ENCODE results near the gene LRP1B.

LRP1B gene

DNA sequence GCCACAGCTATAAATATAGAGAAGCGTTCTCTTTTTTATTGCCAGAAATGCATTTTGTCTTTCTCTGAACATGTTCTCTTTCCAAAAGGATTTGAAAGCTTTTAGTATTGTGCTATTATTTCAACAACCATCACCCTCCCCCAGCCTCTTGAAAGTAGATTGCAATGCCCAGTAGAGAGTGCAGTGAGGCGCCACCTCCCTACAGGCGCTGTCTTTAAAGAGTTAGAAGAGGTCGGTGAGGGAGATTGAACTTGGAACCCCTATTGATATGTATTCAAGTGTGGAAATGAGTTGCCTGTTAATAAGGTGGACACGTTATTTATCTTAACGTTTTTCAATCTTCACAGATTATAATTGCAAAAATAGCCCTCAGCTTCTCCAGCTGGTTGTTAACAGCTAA is 360.3 kb downstream of the LRP1B start:
- DNase-seq (ENCODE audit: low read depth in 2 of 2), result no peak

DNA sequence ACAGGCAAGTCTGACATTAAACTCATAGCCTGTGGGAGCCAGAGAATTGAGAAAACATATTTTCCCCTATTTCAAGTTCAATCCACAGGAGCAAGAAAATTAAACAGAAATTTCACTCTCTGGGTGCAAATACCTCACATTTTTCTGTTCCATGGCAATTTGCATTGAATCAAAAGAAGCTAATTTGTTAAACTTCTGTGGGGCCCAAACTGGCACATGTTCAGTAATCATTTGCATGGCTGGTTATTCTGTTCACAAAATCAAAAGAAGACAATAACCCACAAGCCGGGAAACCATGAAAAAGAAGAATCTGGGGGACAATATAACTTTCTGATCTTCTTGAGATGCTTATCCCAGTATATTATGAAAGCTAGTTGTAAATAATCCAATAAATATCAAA is 363.1 kb downstream of the LRP1B start:
- no peak for DNase-seq (ENCODE audit: low read depth in 2 of 2)

DNA sequence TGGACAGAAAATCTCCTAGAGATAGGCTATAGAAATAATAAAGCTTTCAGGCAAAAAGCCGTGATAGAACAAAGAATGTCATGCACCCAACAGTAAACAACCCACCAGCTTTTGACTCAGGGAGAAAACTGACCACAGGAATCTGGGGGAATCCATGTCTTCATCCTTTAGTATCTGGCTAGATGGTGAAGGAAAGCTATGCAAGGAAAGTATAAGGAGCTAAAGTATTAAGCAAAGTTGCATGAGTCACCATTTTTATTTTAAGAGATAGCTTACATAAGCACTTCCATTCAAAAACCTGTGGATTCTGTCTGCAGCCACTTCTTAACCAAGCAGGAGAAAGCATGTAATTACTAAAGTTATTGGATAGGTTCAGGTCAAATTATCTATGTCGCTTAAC is 363.8 kb downstream of the LRP1B start:
- no peak for DNase-seq (ENCODE audit: low read depth in 2 of 2)

DNA sequence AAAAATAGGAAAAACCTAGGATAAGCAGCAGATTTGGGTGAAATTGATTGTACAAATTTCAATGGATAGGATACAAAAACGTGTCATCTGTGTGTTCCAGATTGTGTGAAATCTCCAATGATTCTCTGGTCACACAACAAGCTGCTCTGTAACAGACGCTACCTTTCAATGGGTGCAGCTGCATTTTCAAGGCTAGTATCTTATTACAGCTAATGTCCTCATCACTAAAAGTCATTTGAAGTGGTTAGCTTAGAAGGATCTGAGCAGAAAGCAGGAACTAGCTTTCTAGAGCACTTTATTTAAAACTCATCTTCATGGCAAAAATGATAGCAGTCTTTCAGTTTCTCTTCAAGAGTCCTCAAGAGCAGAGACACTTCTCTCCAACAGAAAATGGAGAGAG is 364.6 kb downstream of the LRP1B start:
- DNase-seq (ENCODE audit: low read depth in 2 of 2), result no peak

DNA sequence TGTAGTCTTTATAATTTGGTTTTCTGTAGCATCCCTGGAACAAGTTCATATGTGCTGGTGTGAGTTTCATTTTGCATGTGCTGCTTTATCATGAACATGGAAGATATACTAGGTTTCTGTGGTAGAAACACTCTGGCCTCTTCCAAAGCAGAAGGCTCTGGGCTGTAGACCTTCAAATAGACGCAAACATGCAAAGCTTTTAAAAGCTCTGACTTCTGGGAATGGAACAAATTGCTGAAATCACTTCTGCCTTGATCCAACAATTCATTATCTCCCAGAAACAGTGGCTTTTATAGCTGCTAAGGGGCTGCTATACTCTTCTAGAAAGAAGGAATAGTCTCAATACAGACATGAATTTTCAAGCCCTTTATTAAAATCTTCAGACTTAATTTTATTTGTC is 382.2 kb downstream of the LRP1B start:
- no peak for DNase-seq (ENCODE audit: low read depth in 2 of 2)

DNA sequence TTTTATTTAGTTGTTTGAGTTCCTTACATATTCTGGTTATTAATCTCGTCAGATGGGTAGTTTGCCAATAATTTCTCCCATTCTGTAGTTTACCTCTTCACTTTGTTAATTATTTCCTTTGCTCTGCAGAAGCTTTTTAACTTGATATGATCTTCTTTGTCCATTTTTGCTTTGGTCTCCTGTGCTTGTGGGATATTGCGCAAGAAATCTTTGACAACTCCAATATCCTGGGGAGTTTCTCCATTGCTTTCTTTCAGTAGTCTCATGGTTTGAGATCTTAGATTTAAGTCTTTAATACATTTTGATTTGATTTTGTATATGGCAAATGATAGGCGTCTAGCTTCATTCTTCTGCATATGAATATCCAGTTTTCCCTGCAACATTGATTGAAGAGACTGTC is 389.2 kb downstream of the LRP1B start:
- no peak for DNase-seq (ENCODE audit: low read depth in 2 of 2)

DNA sequence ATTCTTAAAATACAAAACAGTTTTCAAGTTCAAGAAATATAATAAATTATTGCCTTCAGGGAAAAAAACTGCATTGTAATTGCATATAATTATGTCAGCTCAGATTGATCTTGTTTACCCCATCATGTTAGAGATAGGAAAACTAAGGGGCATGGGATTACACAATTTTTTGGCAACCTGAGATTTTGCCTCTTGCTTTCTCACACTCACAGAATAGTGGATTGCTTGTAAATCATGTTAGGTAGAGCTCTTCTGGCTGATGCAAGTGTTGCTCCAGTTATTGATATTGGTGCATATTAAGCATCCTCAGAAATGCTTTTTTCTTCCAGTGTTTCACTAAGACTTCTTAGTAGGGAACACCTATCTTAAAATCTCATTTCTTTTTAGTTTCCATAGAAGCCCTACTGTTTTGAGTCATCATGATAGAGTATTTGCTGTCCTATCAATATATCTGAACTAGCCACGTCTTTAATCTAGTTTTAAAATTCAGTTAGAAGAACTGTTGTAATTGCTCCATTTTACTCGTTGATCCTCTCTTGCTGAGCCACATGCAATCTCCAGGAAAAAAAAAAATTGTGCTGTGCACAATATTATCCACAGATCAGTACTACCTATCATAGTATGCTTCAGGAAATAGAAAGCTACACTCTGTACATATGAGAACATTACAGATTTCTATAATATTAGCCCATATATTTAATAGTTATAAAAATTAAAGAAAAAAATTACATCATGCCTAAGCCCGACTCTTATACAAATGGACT is 393.1 kb downstream of the LRP1B start:
- DNase-seq (ENCODE audit: low read depth in 2 of 2), result no peak

DNA sequence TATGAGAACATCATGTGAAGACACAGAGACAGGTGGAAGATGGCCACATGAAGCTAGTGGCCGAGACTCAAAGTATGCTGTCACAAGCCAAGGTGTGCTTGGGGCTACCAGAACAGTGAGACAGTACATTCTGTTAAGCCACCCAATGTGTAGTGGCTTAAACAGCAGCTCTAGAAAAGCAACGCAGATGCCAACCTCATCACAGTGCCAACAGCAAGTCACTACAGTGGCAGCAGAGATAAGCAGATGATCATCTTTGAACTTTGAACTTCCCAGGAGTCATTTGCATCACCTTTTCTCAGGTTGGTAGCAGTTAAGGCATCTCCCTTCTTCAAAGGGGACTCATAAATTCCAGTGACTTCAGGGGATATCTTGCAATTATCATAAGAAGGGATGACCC is 394.4 kb downstream of the LRP1B start:
- DNase-seq (ENCODE audit: low read depth in 2 of 2), result no peak

DNA sequence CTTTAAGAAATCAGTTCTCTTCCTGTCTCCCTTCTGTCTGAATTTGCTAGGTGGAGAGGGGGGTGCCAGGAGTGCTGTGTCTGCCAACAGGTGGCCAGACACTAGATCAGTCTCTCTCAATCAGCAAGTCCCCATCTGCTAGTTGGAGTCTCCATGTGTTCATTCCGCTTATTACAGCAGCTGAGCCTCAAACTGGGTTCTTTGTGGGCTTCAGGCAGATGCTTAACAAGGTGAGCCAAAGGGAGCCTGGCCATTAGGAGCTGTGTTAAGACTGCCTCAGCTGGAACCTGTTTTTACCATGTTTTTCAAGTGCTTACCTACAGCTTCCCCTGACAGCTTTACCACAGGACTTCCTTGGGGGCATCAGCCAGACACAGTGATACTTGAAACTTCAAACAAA is 401.9 kb downstream of the LRP1B start:
- no peak for DNase-seq (ENCODE audit: low read depth in 2 of 2)

DNA sequence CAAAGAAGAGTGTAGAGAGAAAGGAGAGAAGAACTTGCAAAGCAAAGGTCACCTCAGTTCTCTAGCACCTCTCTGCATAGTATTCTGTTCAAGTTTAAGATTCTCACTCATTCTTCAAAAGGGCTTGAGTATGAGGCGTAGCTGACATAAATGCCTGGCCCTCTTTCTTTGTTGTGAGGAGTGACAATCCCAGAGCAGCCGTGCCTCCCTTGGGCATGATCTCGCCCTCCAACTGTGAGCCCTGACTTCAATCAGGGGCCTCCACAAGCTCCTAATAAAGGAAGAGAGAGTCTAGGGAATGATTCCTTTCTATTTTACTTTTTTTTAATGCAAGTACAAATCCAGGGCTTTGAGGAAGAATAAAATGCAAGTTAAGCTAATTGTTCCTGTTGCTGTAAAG is 402.7 kb downstream of the LRP1B start:
- DNase-seq (ENCODE audit: low read depth in 2 of 2), result no peak

DNA sequence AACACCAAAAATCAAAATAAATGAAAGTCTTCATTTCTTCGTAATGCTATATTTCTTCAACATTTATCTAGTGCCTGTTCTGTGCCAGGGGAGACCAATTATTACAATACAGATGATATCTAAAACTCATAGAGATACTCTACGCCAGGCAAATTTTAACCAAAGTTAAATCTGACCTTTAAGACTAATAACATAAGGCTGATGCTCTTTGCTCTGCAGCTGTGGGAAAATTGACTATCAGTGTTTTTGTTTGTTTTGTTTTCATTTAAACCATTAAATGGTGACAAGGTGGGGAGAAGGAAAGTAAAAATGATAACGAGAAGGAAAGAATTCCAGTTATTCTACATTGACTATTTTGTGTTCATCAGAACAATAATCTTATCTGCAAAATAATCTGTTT is 406.4 kb downstream of the LRP1B start:
- DNase-seq (ENCODE audit: low read depth in 2 of 2), result no peak

DNA sequence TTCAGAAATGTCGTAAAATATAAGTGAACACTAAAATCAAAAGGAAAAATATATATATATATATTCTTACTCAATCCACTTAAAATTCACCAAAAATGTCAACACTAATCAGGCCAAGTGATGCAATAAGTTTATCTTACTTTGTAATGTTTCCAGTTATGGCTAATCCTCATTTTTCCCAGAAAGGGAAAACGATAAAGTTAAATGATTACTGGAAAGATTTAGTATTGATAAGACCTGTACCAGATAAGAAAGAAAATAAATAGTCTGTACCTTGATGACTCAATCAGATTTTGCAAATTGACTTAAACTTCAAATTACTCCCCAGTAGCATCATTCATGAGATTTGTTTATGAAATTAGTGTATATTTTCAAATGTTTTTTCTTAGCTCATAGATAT is 407.0 kb downstream of the LRP1B start:
- DNase-seq (ENCODE audit: low read depth in 2 of 2), result no peak

DNA sequence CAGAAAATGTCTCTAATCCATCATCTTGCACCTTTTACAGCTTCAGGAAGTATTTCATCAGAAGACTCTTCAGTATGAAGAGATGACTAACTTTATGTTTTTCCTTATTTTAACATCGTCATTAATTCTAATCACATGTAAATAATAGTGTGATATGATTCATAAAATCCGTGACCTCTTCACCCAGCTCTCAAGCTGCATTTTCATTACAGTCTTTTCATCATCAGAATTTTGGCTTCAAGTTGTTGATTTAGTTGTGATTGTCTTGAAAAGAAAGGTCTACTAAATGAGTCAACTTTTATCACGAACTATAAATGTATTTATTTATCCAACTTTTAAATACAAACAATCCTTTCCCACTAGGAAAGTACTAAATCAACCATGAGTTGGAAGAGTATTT is 410.3 kb downstream of the LRP1B start:
- DNase-seq (ENCODE audit: low read depth in 2 of 2), result no peak

DNA sequence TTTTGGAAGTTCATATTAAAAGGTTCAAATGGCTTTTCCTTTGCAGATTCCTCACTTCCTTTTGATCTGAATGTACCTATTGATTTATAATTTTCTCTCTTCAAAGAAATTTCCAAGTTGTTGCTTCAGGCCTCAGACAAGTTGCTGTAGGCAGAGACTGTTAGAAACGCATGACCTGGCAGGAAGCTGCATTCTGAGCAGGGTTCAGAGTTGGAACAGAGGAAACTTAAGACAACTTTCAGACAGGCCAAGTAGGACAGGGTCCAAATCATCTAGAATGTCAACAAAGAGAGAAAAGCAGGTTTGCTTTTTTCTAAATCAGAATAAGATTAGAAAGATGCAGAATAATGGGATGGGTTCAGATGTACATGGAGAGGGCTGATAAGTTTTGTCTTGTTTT is 416.3 kb downstream of the LRP1B start:
- no peak for DNase-seq (ENCODE audit: low read depth in 2 of 2)

DNA sequence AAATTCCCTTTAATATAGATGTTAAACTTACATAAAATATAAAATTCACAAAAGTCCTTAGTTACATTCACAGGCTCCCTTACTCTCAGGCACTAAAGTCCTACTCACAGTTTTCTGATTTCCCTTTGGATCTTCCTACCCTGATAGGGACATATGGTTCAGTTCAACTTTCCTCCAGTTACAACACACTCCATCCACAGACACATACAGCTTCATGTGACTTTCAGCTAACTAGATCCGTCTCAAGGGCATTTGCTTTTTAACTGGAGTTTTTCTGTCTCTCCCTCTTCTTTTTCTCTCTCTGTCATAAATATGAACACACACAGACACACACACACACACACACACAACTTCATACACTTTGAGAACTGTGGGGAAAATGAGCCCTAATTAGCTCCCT is 419.2 kb downstream of the LRP1B start:
- no peak for DNase-seq (ENCODE audit: low read depth in 2 of 2)

DNA sequence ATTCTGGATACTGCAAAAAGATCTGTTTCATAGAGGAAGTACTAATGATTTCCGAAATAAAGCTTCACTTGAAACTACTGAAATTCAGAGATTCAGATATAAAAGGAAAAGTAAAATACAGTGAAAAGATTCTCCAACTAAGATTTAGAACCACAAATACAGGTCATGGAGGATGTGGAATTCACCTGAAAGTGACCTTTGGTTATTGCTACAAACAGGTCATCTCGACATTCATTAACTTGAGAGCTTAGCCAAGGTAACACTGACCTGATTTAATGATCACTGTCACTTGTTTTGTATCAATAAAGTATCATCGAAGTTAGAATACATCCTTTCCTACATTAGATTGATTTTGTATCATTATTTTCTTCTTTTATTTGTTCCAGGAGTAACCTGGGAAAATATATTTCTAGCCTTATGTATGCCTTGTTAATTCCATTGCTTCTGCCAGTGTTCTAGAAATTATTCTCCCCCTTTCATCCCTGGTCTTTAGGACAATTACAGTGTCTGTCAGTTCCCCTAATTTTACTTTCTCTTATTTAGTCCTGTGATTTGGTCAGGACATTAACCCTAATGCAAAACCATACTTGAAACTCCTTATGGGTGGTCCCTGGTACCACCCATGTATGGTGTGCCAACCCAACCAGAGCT is 420.1 kb downstream of the LRP1B start:
- DNase-seq (ENCODE audit: low read depth in 2 of 2), result no peak

DNA sequence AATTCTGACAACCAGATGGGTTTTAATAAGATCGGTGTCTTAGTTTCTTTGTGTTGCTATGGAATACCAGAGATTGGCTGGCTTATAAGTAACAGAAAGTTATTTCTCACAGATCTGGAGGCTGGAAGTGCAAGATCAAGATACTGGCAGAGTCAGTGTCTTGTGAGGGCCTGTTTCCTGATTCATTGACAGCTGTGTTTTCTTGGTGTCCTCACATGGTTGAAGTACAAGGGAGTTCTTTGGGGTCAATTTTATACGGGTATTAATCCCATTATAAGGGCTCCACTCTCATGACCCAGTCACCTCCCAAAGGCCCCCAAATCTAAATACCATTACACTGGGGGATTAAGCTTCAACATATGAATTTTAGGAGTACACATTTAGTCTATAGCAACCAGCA is 421.1 kb downstream of the LRP1B start:
- no peak for DNase-seq (ENCODE audit: low read depth in 2 of 2)

DNA sequence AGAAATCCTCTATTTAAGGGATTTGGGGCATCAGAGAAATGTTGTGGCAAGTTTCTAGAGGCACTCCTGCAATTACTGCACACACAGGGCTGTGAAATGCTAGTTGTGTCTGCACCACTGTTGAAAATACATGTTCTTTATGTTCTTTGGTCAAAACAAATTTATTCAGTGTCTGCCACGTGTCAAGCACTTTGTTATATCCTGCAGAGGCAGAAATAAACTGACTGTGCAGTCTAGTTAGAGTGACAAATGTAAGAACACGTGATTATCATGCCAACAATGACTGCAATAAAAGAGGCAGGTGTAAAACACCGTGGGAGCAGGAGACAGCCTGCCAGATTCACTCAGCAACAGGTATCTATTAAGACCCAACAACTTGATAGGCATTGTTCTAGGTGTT is 423.3 kb downstream of the LRP1B start:
- no peak for DNase-seq (ENCODE audit: low read depth in 2 of 2)

DNA sequence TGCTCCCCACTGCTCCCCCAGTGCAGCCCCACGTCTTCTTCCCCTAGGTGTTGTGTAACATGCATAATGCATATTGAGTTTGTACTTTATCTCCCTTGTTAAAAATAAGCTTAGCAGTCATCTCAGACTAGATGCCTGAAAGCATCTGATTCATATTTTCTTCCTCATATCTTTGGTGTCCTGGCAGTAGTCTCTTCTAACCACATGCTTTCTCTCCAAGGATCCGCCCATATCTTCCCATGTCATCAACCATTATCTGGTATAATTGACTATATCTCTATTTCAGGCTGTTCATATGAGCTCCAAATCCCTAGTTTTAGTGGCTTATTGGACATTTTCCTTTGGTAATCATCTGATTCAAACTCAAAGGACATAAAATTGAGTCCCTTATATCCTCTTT is 426.3 kb downstream of the LRP1B start:
- no peak for DNase-seq (ENCODE audit: low read depth in 2 of 2)

DNA sequence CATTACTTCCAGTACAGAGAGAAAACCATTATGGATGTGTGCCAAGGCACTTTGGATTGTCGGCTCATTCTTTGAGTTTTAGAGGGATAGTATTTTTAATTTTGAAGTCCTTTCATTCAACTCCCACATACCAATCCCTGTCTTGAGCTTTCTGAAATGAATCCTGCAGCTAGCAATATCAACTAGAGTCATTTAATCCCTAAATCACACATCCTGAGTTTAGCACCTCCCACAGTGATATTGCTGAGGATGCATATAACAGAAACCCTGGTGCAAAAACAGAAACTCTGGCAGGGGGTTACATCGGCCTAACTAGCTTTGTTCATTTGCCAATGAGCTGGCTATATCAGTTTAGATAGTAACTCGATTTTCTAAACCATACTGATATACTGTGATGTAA is 427.3 kb downstream of the LRP1B start:
- DNase-seq (ENCODE audit: low read depth in 2 of 2), result no peak

DNA sequence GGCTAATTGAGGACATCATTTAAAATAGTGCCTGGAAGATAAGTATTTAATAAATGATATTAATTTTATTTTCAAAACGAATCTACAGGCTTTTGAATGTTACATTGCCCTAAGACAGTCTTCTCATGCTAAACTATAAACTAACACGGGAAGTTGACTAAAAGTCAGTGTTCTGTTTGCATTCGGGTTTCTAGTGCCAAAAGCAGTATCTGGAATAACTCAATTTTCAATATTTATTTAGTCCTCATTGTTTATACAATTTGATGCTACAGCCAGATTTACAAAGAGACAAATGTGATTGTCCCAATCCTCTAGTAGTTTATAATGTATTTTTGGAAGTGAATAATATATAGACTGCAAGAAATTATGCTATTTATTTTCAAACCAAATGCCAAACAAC is 429.2 kb downstream of the LRP1B start:
- no peak for DNase-seq (ENCODE audit: low read depth in 2 of 2)

DNA sequence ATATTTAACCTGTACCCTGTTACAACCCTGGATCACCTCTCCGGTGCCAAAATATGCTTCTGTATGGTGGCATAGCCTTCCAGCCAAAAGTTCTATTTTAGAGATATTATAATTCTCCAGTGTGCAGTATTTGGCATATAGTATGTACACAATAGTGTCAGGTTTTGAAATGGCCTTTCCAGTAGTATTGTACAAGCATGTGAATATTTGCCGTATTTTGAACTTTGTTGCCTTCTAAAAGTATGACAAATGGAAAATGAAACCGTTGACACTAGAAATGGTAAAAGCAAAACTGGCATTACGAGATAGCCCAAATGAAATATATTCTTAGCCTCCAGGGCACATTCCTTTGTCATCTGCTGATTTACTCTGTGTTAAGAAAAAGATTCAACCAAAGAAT is 431.2 kb downstream of the LRP1B start:
- DNase-seq (ENCODE audit: low read depth in 2 of 2), result no peak

DNA sequence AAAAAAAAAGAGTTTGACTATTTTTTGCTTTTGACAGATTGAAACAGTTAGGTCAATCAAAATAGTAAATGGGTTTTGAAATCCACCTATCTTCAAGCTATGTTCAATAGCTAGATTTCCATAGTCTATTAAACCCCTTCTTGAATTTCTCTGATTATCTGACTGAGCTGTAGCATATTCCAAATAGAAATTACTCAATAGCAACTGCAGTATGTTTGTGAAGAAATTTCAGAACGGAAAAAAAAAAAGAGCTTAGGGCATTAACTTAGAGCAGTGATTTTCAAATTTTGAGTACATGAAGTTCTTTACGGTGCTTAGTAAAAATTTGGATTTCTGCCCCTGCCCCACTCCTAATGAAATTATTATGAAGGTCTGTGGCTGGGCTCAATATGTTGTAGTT is 432.3 kb downstream of the LRP1B start:
- no peak for DNase-seq (ENCODE audit: low read depth in 2 of 2)

DNA sequence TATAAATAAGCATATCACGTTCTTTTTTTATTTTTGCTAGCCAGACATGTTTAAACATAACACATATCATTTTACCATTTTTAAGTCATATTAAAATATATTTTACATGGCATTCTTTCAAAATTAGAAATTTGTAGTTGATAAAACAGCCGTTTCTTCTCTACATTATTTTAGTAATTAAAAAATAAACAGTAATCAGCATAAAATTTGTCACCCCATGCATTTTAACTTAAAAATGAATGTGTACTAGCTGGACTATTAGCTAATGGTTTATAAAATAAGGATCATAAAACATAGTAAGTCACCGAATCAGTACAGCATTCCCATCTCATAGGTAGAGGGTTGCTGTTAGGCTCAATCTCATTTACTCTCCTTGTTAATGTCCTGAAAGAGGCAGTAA is 433.8 kb downstream of the LRP1B start:
- no peak for DNase-seq (ENCODE audit: low read depth in 2 of 2)

All from activated CD8-positive, alpha-beta memory T cell treated with anti-CD3 and anti-CD28 coated beads for 4 hours (primary cell).